Measurements from ENCODE around the gene TIE1. TPM values are rescaled to one million over a fixed set of nuclear protein-coding genes. Genes with fewer than 3 reads are reported as not detected.

Gene TIE1
- total RNA-seq, 6 experiments from 2014 or later: 5.8 to 12.2 (median 8.0) TPM

- Histone ChIP-seq H3K9me3 (no peaks in the 10 kb centered on the region), H3K27ac (no peak overlapping the region), H3K36me3 (no peaks in the 10 kb centered on the region), H3K4me1 (peaks cover 0 to 20% (median 9%) of the 10 kb centered on the region in 4 donors), H3K27me3 (no peaks in the 10 kb centered on the region), H3K4me3 (no peak overlapping the region)
- DNase-seq (peak in 1 of 3 donors; percentile 16), ATAC-seq (no peak)
- TF ChIP-seq CTCF (IDR thresholded peaks at IDR 0.05): no peak
- no peak for TF ChIP-seq POLR2A (IDR thresholded peaks at IDR 0.05)
- intact Hi-C loops (cut with DNase I): no loop called here
- 88% methylated on average over 6 of the region's 6 CpGs for WGBS (ENCODE audit: insufficient coverage, low coverage, low lambda C conversion rate, missing lambda C conversion rate)
These were observed 5.3 kb downstream of the TIE1 start for GRCh38 chr1:43305926-43306687.

DNA sequence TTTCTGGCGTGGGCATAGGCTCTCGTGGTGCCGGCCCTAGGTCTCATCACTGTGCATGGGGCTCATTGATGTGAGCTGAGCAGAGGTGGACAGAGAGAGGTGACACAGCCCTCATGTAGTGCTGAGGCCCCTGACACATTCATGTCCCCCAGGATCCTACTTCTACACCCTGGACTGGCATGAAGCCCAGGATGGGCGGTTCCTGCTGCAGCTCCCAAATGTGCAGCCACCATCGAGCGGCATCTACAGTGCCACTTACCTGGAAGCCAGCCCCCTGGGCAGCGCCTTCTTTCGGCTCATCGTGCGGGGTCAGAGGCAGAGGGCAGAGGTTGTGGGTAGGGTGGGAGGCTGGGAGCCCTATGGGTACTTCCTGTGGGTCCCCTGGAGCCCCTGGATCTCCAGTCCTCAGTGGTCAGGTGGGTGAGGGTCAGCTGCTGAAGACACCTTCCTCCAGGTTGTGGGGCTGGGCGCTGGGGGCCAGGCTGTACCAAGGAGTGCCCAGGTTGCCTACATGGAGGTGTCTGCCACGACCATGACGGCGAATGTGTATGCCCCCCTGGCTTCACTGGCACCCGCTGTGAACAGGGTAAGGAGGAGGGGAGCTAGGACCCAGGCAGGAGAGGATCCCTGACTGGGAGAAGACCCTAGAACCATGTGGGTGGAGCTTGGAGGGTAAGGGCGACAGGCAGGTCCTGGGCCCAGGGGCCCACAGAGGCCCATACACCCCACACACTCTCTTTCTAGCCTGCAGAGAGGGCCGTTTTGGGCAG is 6.1 kb downstream of the TIE1 start:
- peaks cover 0 to 22% (median 11%) of the 10 kb centered on the region in 4 donors for H3K4me1 ChIP-seq
- TF ChIP-seq CTCF (IDR thresholded peaks at IDR 0.05): no peak
- TF ChIP-seq POLR2A (IDR thresholded peaks at IDR 0.05): no peak
- ATAC-seq: peak in 1 of 4 donors; percentile 25
- H3K27me3 ChIP-seq: no peaks in the 10 kb centered on the region
- no peak overlapping the region for H3K4me3 ChIP-seq
- H3K36me3 ChIP-seq: no peaks in the 10 kb centered on the region
- DNase-seq: peak in 1 of 3 donors; percentile 55
- H3K9me3 ChIP-seq: no peaks in the 10 kb centered on the region
- 71% methylated on average over 3 of the region's 17 CpGs for WGBS (ENCODE audit: insufficient coverage, low coverage, low lambda C conversion rate, missing lambda C conversion rate)
- intact Hi-C loops (cut with DNase I): no loop called here
- H3K27ac ChIP-seq: no peak overlapping the region

GRCh38 chr1:43307458-43308158 is 6.8 kb downstream of the TIE1 start:
- ATAC-seq (no peak), DNase-seq (peak in 1 of 3 donors; percentile 16)
- Histone ChIP-seq H3K9me3 (no peaks in the 10 kb centered on the region), H3K27me3 (no peaks in the 10 kb centered on the region), H3K4me1 (peaks cover 0 to 29% (median 14%) of the 10 kb centered on the region in 4 donors), H3K4me3 (no peak overlapping the region), H3K27ac (no peak overlapping the region), H3K36me3 (no peaks in the 10 kb centered on the region)
- WGBS (ENCODE audit: insufficient coverage, low coverage, low lambda C conversion rate, missing lambda C conversion rate): 93% methylated on average over 7 of the region's 9 CpGs
- TF ChIP-seq CTCF (IDR thresholded peaks at IDR 0.05) (no peak), POLR2A (IDR thresholded peaks at IDR 0.05) (no peak)
- intact Hi-C loops (cut with DNase I): no loop called here

GRCh38 chr1:43308635-43309404 is 8.0 kb downstream of the TIE1 start:
- no peak for TF ChIP-seq CTCF (IDR thresholded peaks at IDR 0.05)
- TF ChIP-seq POLR2A (IDR thresholded peaks at IDR 0.05): no peak
- intact Hi-C loops (cut with DNase I): no loop called here
- Histone ChIP-seq H3K27me3 (no peaks in the 10 kb centered on the region), H3K4me1 (peaks cover 0 to 28% (median 14%) of the 10 kb centered on the region in 4 donors), H3K27ac (no peak overlapping the region), H3K36me3 (no peaks in the 10 kb centered on the region), H3K4me3 (no peak overlapping the region), H3K9me3 (no peaks in the 10 kb centered on the region)
- ATAC-seq: no peak
- peak in 1 of 3 donors; percentile 34 for DNase-seq
- 93% methylated on average over 10 of the region's 20 CpGs for WGBS (ENCODE audit: insufficient coverage, low coverage, low lambda C conversion rate, missing lambda C conversion rate)

Data from right lobe of liver (tissue), 6 donors.